ENCODE results near the gene WDHD1. TPM values are rescaled to one million over a fixed set of nuclear protein-coding genes. Genes with fewer than 3 reads are reported as not detected.
"Not testable (repeated sequence)": the region's sequence is repeated elsewhere in the genome, so short reads cannot be mapped to it uniquely, and the experiment has no call there.

Gene WDHD1
- total RNA-seq, 2 donors from 2014 or later, result 0.66 to 1.0 TPM

GRCh38 chr14:55071870-55072640, 45.2 kb upstream of the WDHD1 start:
- no peak overlapping the region for H3K4me3 ChIP-seq
- no peaks in the 10 kb centered on the region for H3K36me3 ChIP-seq (replicated peaks in 1 of 2; ENCODE audit: insufficient read depth in 1 of 2, low read depth in 2 of 2)
- intact Hi-C loops (cut with DNase I), result no loop called here
- no peaks in the 10 kb centered on the region for H3K27me3 ChIP-seq
- DNase-seq (no peak), ATAC-seq (peak; percentile 30)
- WGBS, 2 donors, result 33 to 46% methylated on average over 10 of the region's 10 CpGs
- no peak for TF ChIP-seq CTCF (IDR thresholded peaks at IDR 0.05)
- no peak for TF ChIP-seq POLR2A (IDR thresholded peaks at IDR 0.05)
- H3K9me3 ChIP-seq, result no peaks in the 10 kb centered on the region
- H3K4me1 ChIP-seq, result no peaks in the 10 kb centered on the region
- no peak overlapping the region for H3K27ac ChIP-seq

- DNase-seq (no peak), ATAC-seq (no peak)
- H3K27me3 ChIP-seq, result no peaks in the 10 kb centered on the region
- TF ChIP-seq POLR2A (IDR thresholded peaks at IDR 0.05) (peak in 1 of 3 donors; percentile 7), CTCF (IDR thresholded peaks at IDR 0.05) (no peak)
- no peaks in the 10 kb centered on the region for H3K36me3 ChIP-seq (replicated peaks in 1 of 2; ENCODE audit: insufficient read depth in 1 of 2, low read depth in 2 of 2)
- WGBS, 2 donors, result 70 to 78% methylated on average over 4 of the region's 4 CpGs
- H3K4me3 ChIP-seq, result no peak overlapping the region
- no peaks in the 10 kb centered on the region for H3K9me3 ChIP-seq
- H3K27ac ChIP-seq, result no peak overlapping the region
- intact Hi-C loops (cut with DNase I), result no loop called here
- H3K4me1 ChIP-seq, result no peaks in the 10 kb centered on the region
These were observed 44.1 kb upstream of the WDHD1 start for GRCh38 chr14:55070981-55071411.

GRCh38 chr14:55066223-55066622, 39.3 kb upstream of the WDHD1 start:
- Histone ChIP-seq H3K4me1 (no peaks in the 10 kb centered on the region), H3K4me3 (no peak overlapping the region), H3K27ac (no peak overlapping the region), H3K27me3 (no peaks in the 10 kb centered on the region), H3K36me3 (replicated peaks in 1 of 2; ENCODE audit: insufficient read depth in 1 of 2, low read depth in 2 of 2) (peaks cover 0 to 7% of the 10 kb centered on the region in 2 donors), H3K9me3 (no peaks in the 10 kb centered on the region)
- 94 to 96% methylated on average over 1 of the region's 1 CpG for WGBS, 2 donors
- DNase-seq (no peak), ATAC-seq (no peak)
- TF ChIP-seq POLR2A (IDR thresholded peaks at IDR 0.05), result no peak
- TF ChIP-seq CTCF (IDR thresholded peaks at IDR 0.05), result no peak
- intact Hi-C loops (cut with DNase I), result no loop called here

- Histone ChIP-seq H3K27ac (no peak overlapping the region), H3K9me3 (no peaks in the 10 kb centered on the region), H3K4me3 (no peak overlapping the region), H3K27me3 (no peaks in the 10 kb centered on the region), H3K36me3 (replicated peaks in 1 of 2; ENCODE audit: insufficient read depth in 1 of 2, low read depth in 2 of 2) (peaks cover 0 to 7% of the 10 kb centered on the region in 2 donors), H3K4me1 (no peaks in the 10 kb centered on the region)
- intact Hi-C loops (cut with DNase I), result no loop called here
- no peak for ATAC-seq
- no peak for DNase-seq
- TF ChIP-seq CTCF (IDR thresholded peaks at IDR 0.05) (no peak), POLR2A (IDR thresholded peaks at IDR 0.05) (no peak)
- 86 to 89% methylated on average over 2 of the region's 2 CpGs for WGBS, 2 donors
These were observed 38.5 kb upstream of the WDHD1 start for GRCh38 chr14:55065411-55065810.

- intact Hi-C loops (cut with DNase I), result not testable (repeated sequence)
These were observed 38.0 kb upstream of the WDHD1 start for GRCh38 chr14:55064896-55065295.

More at GRCh38 chr14:55064896-55065295, 38.0 kb upstream of the WDHD1 start:
- not testable (repeated sequence) for H3K9me3 ChIP-seq; H3K36me3 ChIP-seq (replicated peaks in 1 of 2; ENCODE audit: insufficient read depth in 1 of 2, low read depth in 2 of 2); H3K27me3 ChIP-seq; H3K4me3 ChIP-seq; H3K4me1 ChIP-seq; DNase-seq; ATAC-seq; H3K27ac ChIP-seq
- 79 to 82% methylated on average over 2 of the region's 2 CpGs for WGBS, 2 donors
